Tongue (tissue), 2 donors: ENCODE data around the gene NPIPB6. TPM values are rescaled to one million over a fixed set of nuclear protein-coding genes. Genes with fewer than 3 reads are reported as not detected.

Source experiments
- DNase-seq: peaks from one replicate; pipeline ENCODE4 v3.0.0-alpha.2; 2015
- total RNA-seq: library from RNA; depleted of rRNA; stranded (reverse); fragments of >200 nt; gene quantifications from one replicate; pipeline ENCODE4 v1.2.3, GENCODE V29; 2014

The NPIPB6 gene
- total RNA-seq, 1 donor from 2014 or later: not detected

DNA sequence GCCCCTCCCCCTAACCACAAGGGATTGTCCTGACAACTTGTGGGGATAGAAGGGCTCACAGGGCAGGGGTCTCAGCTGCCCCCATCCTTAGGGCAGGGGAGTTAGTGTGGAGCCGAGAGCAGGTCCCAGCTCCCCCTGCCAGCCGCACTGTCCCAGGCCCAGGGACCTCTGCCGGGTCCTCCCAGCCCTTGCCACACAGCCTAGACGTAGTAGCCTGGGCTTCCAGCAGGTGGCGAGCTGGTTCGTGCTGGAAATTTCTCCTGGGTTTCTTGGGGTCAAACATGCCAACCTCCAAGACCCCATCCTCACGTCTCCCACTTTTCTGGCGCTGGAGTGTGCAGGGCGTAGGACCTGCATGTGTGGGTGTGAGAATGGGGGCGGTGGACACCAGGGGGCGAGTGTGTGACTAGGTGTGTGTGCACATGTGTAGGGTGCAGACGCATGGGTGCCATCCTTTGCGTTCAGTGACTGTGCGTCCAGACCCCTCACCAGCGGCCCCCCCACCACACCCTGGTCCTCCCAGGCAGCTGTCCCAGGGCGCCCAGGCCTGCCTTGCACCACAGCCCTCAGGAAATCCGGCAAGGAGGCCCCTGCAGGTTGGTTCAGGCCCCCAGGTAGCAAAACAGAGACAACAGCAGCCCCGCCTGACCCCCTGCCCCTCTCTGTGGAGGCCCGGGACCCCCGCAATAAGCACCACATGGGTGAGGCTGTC is 41.5 kb downstream of the NPIPB6 start:
- DNase-seq: peak; percentile 28

DNA sequence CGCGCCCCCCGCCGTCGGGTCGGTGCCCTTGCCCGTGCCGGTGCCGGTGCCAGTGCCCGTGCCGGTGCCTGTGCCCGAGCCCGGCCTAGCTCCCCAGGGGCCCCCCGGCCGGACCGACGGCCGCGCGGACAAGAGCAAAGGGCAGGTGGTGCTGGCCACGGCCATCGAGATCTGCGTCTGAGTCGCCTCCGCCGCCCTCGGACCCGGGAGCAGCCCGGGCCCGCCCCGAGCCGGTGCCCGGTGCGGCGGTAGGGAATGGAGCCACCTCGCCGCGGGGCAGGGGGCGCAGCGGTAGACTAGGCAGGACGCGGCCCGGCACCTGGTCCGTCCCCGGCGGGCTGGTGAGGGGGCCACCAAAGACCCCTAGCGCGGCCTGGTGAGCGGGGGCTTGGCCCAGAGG is 42.6 kb downstream of the NPIPB6 start:
- no peak for DNase-seq

DNA sequence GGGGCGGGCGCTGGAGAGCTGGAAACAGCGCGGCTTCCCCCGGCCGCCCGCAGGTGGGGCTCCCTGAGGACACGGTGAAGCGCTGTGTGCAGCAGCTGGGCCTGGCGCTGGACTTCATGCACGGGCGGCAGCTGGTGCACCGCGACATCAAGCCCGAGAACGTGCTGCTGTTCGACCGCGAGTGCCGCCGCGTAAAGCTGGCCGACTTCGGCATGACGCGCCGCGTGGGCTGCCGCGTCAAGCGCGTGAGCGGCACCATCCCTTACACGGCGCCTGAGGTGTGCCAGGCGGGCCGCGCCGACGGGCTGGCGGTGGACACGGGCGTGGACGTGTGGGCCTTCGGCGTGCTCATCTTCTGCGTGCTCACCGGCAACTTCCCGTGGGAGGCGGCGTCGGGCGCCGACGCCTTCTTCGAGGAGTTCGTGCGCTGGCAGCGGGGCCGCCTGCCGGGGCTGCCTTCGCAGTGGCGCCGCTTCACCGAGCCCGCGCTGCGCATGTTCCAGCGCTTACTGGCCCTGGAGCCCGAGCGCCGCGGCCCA is 43.2 kb downstream of the NPIPB6 start:
- DNase-seq: no peak

DNA sequence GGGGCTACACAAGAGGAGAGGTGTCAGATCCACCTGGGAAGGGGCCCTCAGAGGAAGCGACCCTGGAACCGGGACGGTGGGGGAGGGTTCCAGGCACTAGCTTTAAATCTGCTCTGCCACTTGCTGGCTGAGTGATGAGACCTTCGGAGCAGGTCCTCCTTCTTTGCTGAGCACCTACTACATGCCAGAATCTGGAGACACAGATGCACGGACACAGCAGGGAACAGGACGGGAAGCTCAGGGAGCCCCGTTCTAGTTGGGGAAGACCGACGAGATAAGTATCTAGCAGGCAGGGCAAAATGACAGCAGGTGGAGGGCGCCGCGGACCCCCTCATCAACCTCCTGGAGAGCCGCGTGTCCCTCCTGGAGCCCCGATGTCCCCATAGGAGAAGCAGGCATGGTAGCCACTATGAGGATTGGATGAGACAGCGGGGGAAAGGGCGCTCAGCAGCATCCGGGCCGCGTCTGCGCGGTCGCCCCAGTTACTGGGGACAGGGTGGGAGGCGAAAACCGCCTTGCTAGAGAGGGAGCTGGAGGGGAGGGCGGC is 43.8 kb downstream of the NPIPB6 start:
- no peak for DNase-seq

DNA sequence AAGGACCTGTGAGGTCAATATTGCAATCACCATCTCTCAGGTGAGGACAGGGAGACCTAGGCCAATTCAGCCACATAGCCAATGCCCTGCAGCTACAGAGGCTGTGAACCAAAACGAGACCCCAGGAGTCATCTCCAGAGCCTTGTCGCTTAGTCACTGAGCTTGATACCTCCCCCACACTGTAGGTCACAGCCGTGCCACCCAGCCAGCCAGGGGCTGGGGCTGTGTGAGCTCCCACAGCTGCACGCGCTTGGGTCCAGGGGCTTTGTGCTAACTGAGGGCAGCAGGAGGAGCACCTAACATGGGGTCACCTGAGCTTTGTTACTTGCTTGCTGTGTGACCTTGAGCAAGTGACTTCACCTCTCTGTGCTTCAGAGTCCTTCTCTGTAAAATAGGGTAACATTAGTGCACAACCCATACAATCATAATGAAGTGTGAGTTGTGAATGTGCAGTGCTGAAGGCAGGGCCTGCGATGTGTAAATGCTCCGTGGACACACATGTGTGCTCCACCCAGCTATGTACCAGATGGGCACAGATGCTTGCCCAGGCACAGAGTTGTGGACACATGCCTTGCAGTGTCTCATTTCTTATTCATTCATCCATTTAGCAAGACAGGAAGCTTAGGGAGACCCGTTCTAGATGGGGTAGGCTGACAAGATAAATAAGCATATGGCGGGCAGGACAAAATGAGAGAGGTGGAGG is 45.1 kb downstream of the NPIPB6 start:
- DNase-seq: no peak

DNA sequence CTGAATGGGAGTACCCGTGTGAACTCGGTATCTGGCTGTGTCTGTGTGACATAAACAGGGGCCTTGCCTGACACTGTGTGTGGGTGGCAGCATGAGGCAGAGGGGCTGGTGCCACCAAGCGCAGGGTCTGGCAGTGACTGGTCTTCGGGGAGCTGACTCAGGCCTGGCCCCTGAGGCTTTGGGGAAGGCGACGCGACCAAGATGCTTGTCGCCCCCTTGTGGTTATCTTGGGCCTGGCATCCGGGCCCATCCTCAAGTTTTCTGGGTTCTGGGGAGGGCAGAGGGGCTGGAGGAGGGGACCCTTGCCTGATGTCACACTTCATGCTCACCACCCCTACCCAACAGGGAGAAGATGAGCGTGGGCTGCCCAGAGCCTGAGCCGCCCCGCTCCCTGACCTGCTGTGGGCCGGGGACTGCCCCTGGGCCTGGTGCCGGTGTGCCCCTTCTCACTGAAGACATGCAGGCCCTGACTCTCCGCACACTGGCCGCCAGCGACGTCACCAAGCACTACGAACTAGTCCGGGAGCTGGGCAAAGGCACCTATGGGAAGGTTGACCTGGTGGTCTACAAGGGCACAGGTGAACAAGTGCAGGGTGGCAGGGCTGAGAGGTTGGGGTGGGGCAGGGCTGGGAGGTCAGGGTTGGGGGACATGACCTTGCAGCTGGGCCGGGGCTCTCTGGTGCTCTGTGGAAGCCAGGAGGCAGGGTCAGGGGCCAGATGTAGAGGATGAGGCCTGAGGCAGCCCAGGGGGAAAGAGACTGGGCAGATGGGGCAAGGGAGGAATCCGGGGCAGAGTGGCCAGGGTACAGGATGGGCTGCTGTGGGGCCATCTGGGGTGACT is 46.0 kb downstream of the NPIPB6 start:
- DNase-seq: peak; percentile 61

DNA sequence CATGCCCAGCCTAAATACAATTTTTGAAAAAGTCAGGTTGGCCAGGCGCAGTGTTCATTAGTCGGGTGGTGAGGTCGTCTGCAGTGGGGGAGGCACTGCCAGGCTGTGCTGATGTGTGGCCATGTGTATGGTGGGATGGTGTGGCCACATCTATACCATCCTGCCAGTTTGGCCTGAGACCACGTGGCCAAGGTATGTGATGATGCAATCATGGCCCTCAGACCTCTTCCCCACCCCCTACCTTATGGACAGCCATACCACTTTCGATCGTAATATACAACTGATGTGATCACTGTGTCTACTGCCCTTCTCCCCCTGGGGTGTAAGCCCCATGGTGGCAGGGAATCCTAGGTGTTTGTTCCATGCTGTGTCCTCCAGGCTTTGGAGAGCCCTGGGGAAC is 47.3 kb downstream of the NPIPB6 start:
- no peak for DNase-seq

DNA sequence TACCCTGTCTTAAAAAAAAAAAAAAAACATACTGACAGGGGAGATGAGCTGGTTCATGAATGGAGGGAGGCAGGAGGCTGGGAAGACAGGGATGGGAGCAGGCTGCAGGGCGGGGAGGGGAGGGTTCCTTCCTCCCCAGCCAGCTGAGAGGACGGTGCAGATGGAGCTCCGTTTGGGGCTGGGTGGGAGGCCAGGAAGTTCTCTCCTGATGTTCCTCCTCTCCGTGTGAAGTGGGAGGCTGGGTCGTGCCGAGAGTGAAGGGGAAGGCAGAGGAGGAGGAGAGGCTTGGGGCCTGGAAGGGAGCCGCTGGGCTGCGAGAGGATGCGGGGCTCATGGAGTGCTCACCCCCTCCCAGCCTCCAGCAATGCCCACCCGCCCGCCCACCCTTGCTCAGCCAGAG is 49.7 kb downstream of the NPIPB6 start:
- no peak for DNase-seq

DNA sequence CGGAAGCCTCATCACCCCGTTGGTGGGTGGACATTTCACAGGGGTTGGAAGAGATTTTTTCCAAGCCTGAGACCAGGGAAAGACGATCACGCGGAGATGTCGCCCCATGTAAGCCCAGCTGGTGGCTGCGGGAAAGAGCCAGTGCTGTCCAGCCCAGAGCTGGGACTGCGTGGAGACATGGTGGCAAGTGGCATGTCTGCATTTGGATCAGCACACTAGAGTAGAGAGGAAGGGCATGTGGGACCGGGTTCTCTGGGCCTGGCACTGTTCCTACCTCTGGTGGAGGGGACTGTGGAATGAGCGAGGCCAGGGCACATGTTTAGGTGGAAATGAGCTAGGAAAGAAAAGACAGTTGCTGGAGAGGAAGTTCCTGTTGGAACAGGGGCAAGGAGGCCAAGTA is 51.0 kb downstream of the NPIPB6 start:
- DNase-seq: no peak

DNA sequence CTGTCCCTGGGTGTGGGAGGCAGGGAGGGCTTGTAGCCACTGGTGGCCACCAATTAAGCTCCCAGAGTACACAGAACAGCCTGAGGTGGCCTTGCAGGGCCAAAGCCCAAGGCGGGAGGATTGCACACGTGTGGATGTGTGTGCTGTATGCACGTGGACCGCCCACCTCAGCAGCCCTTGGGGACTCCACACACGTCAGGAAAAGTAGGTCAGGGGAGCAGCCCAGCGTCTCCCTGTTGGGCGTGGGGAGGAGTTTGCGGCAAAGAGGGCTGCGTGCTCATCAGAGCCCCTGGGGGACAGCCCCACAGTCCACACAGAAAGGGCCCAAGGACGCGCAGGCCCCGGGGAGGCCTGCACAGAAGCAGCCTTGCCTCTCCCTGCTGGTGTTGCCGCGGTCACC is 51.4 kb downstream of the NPIPB6 start:
- DNase-seq: no peak

DNA sequence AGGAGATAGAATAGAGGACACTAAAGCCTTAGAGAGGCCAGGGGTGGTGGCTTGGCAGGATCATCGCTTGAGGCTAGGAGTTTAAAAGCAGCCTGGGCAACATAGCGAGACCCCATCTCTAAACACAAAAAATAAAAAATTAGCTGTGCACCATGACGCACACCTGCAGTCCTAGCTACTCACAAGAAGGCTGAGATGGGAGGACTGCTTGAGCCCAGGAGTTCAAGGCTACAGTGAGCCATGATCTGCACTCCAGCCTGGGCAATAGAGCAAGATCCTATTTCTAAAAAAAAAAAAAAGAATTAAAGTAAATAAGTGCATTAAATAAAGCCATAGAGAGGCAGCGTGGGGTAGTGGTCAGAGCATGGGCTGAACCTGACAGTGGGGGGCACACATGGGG is 51.9 kb downstream of the NPIPB6 start:
- DNase-seq: no peak

DNA sequence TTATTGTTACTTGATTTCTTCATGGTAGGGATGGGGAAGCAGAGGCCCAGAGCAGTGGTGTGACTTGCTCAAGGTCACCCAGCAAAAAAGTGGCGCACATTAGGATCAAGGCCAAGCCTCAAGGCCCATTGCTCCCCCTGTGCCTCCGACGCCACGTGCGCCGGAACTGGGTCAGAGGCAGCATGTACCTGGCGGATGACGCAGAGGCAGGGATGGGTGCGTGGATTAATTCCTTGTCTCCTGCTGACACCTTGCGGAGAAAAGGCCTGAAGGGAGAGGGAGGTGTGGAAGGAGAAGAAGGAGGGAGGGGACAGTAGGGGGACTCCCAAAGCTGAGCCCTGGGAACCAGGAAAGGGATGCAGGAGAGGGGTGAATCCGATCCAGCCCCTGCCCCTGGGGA is 52.5 kb downstream of the NPIPB6 start:
- DNase-seq: no peak

DNA sequence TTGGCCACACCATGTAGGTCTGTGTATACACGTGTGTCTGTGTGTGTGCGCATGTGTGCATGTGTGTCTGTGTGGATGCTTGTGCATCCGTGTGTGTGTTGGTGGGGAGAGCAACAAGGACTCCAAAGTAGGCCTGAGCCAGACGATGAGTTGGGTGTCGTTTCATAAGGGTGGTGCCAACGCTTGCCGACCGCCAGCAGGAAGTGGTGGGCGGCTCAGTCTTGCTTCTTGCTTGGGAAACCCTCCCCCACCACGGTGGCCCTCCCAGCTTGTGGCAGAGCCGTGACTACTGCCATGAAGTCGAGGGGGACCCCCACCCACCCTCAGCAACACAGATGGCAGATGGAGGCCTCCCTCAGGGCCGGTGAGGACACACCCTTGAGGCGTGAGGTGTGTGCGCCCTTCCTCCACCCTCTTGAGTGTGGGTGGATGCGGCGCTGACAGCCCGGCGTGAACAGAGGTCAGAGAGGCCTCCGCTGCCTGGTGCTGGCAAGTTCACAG is 53.4 kb downstream of the NPIPB6 start:
- no peak for DNase-seq

DNA sequence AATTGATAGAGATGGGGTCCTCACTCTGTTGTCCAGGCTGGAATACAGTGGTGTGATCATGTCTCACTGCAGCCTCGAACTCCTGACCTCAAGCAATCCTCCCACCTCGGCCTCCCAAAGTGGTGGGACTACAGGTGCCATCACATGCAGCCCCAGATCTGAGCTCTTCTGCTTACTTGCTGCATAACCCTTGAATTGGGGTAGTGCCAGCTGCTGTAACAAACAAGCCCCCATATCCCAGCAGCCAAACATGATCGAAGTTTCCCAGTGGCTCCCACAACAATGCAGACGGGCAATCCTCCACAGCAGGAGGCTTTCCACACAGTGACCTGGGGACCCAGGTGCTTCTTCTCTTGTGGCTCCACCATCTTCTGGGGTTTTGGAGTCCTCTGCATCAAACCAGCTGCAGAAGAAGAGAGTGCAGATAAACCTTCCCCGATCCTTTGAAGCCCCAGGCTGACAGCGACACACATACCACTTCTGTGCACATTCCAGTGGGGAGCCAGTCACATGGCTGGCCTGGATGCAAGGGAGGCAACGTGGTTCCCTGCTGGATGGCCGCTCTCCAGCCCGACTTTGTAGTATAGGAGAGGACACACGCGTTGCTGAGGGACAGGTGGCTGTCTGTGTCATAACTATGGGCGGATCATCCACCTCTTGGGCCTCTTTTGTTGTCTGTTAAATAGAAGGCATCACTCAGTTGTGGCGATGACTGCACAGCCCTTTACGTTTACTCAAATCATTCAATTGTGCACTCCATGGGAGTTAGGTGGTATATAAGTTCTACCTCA is 54.3 kb downstream of the NPIPB6 start:
- no peak for DNase-seq

DNA sequence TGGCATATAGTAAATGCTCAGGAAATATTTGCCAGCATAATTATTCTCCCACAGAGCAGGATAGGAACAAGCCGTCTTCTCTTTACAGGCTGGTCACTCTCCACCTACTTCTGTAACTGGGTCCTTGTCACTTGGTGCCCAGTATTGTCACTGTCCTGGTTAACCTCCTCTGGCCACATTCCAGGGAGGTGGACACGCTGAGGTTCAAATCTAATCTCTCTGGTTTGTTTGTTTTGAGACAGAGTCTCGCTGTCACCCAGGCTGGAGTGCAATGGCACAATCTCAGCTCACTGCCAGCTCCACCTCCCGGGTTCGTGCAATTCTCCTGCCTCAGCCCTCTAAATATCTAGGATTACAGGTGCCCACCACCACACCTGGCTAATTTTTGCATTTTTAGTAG is 55.4 kb downstream of the NPIPB6 start:
- DNase-seq: no peak

DNA sequence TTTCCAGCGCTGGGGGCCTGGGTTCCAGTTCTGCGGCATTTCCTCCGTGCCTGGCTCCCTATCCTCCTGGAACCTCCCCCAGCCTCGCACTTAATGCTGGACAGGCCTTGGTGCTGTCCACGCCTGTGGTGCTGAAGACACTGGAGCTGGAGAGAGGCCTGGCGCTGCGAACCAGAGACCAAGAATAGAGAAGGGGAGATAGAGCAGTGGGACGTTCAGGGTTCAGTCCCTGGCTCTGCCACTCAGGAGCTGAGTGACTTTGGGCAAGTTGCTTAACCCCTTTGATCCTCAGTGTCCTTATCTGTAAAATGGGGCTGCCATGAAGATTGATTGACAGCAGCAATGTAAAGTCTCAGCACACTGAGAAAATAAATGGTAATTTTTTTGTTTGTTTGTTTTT is 59.1 kb downstream of the NPIPB6 start:
- peak; percentile 70 for DNase-seq

DNA sequence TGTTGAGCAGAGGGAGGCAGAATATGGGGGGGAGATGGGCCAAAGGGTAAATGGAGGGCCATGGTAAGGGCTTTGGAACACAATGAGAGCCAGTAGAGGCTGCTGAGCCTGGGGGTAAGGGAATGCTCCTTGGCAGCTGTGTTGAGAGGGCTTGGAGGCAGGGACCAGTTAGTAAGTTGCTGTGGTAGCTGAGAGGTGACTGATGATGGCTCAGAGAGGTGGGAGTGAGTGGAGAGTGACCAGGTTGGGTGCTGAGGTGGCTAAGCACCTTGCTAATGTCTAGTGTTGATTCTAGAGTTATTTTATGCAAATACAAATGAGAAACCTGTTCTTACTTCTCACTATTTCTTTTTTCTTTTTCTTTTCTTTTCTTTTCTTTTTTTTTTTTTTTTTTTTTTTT is 60.2 kb downstream of the NPIPB6 start:
- no peak for DNase-seq

DNA sequence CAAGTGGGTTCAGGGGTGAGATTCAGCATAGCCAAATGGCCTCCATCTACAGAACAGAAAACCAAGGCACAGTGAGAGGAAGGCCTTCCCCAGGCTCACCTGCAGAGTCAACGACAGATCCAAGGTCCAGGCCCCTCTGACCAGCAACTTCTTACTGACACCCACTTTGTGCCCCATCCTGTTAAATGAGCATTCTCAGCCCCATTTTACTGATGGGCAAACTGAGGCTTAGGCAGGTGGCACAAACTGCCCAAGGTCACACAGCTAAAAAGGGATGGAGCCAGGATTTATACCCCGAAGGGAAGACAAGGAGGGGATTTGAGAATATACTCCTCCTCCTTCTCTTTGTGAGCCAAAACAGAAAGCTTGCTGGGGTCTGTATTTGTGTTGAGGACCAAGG is 61.7 kb downstream of the NPIPB6 start:
- DNase-seq: no peak

DNA sequence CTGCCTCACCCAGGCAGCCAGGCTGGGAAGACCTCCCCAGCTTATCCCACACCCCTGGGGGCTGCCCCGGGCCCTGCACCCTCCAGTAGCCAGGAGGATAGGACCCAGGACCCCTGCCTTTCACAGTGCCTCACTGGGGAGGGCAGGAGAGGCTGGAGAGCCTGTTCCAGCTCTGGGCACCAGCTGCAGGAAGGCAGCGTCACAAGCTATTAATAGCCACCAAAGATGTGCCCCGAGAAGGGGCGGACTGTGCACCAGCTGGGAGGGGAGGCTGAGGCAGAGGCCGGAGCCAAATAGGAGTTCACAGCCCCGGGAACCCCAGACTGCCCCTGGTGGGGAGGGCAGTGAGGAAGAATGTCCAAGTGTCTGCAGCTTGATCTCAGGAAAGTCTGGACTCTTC is 62.2 kb downstream of the NPIPB6 start:
- DNase-seq: no peak

DNA sequence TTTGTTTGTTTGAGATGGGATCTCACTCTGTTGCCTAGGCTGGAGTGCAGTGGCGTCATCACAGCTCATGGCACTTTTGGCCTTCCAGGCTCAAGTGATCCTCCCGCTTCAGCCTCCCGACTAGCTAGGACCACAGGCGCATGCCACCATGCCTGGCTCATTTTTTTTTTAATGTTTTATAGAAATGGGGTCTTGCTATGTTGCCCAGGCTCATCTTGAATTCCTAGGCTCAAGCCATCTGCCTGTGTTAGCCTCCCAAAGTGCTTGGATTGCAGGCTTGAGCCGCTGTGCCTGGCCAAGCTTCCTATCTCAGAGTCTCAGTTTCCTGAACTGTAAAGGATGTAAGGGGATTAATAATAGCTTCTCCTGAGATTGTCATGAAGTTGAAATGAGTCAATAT is 63.0 kb downstream of the NPIPB6 start:
- no peak for DNase-seq

DNA sequence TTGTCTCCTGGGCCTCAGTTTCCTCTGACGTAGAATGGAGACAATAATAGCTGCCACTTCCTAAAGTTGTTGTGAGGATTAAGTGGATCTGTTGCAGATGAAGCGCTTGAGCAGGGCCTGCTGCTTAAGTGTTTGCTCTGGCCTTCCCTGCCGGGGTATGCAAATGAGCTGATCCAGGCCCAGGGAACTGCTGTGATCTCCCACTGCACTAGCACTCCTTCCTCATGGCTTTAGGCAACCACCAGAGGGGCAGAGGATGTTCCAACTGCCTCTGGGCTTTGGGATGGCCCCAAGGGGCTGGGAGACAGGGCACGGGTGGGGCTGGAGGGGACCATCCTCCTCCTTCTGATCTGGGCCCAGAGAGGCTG is 64.8 kb downstream of the NPIPB6 start:
- DNase-seq: no peak
